Amniotic epithelial cell (primary cell): Measurements from ENCODE around the gene ORM2.
A peak's percentile ranks its signal among the peaks of the same experiment; 100 is the strongest.

ENCODE experiments used
- DNase-seq: peaks from one replicate; pipeline ENCODE4 v3.0.0-alpha.2; 2010; ENCODE audit warnings: low read depth

ORM2 gene

DNA sequence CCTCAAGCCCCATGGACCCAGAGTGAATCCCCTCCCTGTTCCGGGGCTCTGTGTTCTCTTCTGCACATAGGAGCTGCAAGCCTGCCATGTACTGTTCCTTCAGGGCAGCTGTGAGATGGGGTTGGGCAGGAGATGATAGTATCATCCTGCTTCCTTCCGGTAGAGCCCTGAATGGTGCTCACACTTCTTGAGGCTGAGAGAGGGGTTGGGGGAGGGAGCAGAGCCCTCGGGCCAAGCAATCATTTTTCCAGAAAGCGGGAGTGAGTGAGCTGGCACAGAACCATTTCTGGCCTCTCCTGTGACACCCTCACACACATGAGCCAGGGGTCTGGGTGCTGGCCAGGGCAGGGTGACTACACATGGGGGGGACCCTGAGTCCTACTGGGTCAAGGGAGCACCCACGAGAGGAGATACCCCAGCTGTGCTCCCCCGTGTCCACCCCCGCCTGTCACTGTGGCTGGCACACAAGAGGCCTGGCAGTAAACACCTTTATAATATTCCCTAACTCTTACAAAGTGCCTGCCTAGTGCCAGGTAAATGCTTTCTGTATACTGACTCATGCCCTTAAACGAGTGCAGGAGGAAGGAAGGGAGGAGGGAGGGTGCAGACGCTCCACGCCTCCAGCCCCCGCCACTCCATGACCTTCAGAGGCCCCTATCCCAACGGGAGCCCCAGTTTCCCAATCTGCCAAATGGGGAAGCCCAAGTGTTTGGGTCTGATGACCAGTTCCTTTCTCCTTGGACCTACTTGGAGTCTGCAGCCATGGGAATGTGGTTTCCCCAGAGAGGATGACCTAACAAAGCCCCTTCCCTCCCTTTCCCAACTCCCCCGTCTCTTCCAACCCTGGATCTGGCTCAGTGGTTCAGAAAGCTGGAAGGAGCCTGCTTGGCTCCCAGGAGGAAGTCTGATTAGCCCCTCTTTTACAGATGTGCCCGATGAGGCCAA, 42.6 kb downstream of the ORM2 start:
- DNase-seq, result peak; percentile 75

DNA sequence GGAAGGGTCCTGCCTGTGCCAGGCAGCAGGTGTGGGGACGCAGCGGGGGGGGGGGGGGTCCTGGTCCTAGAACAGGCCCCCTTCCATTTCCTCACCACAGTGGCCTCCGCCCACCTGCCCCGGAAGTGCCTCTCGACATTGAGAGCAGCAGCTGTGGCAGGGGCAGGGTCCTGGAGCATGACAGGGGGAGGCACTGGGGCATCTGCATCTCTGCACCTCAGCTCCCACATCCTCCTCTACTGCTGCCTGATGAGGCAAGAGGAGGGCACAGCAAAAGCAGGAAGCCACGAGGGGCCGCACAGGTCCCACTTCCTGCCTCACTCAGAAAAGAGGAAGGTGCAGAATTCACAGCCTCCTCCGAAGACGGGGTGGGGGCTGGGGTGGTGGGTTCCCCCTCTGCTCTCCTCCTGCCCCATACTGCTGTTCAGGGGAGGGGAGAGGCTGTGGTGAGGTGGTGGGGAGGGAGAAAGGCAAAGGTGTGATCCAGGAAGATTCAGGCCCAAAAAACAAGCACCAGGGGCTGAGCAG, 43.3 kb downstream of the ORM2 start:
- DNase-seq, result no peak

- DNase-seq, result no peak
These were observed 44.5 kb downstream of the ORM2 start for GRCh38 chr9:114373960-114374730.

DNA sequence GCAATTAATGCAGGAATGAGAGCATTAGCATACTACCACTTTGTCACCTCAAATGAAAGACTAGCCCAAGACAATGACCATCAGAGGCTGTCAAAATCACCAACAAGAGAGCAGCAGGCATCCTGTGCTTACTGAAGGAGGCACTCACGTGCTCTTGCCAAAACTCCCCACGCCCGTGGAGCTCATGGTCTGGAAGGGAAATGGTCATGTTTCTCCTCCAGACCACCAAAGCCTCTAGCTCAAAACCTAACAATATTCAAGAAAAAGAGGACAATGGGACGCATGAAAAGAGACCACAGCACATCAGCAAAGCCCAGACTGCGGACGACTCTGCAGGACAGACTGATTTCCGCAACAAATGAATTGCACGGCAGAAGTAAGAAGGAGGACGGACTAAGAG, 45.3 kb downstream of the ORM2 start:
- DNase-seq, result no peak

DNA sequence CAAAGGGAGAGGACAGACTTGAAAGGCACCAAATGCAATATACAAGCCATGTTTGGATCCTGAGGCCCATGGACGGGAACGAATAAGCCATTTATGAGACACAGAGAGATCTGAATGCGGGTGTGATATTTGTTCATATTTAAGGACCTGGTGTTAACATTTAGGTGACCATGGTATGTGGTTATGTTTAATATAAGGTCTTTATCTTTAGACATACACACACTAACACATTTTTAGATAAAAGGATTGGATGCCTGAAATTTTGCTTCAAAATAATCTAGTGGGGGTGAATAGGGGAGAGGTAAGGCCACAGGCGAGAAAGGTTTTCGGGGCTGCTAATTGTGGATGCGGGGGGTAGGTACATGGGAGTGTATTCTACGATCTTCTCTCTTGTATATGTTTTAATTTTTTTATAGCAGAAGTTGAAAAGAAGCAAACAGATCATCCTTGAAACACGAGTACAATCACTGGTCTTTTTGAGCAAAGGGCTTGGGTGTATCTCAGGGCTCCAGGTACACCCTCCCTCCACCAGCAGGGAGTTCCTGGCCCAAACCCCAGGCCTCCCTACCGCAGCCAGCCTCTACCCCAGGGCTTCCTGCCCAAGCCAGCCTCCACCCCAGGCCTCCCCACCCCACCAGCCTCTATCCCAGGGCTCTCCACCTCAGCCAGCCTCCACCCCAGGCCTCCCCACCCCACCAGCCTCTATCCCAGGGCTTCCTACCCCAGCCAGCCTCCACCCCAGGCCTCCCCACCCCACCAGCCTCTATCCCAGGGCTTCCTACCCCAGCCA, 45.9 kb downstream of the ORM2 start:
- DNase-seq, result no peak

DNA sequence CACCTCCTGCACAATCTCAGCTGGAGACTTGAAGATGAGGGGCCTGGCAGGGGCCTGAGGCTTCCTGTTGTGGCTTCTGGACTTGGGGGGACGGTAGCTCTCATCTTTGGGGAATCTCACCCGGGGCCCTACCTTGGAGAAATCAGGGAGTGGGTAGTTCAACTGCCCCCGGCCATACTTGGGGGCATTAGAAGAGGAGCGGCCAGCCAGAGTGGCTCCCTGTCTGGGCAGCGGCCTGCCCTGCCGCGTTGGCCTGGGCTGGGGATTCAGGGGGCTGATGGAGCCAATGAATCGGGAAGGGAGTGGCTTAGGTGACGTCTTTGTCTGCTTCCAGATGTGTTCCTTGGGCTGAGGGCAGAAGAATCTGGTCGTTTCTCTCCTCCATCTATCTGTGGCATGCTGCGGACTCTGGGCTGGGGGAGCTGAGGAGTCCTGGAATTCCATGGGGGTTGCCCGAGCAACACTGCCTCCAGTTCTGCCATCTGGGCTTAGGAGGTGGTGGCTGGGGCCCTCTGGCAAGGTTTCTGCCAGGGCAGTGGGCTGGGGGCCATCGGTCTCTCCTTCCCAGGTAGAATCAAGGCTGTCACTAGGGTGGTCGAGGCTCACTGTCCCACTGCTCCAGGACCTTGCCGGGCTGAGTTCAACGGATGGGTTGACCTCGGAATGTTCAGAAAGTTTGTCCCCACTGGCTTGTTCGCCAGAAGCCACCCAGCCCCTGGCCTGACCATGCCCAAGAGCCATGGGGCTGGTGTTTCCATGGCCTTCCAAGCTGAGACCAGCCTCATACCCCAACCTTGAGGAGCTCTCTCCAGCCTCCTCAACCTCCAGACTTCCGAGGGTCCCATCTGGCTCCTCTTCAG, 47.1 kb downstream of the ORM2 start:
- DNase-seq, result no peak

- no peak for DNase-seq
These were observed 48.3 kb downstream of the ORM2 start for GRCh38 chr9:114378016-114378415.

DNA sequence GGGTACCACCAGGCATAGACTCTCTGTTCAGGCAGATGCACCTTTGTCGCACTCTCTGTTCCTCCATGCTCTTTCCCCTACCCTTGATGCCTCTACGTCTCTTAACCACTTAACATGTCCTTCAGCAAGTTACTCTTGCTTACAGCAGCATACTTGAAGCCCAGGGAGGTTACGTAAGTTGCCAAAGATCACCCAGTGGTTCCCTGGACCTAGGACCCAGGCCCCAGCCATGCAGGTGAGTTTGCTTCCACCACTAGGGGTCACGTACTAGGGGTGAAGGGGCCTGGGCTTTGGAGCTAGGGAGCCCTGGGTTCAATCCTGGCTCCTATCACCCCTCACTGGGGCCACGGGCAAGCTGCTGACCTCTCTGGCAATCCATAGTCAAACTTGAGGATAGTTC, 49.2 kb downstream of the ORM2 start:
- no peak for DNase-seq
